HepG2 (cell line): Measurements from ENCODE around the gene NRSN2. TPM values are rescaled to one million over a fixed set of nuclear protein-coding genes. Genes with fewer than 3 reads are reported as not detected.

ENCODE experiments used
- AKAP8 ChIP-seq: sonication (generic); formaldehyde crosslinking; IDR thresholded peaks from 2 replicates; pipeline ENCODE4 v1.5.1; 2020; ENCODE audit warnings: mild to moderate bottlenecking, missing genetic modification reagents
- CREB1 ChIP-seq, 2 experiments: fragments of 450-650 bp in 1 of 2; IDR thresholded peaks; 2 replicates each; pipeline ENCODE4 v1.6.1; 2016 to 2017; ENCODE audit warnings: control low read depth in 1 of 2, mild to moderate bottlenecking in 1 of 2, missing compliant biosample characterization in 1 of 2, missing genetic modification characterization in 1 of 2
- GABPA ChIP-seq, 2 experiments: IDR thresholded peaks; 2 replicates each; pipeline ENCODE4 v1.6.1; 2011 to 2016; ENCODE audit warnings: low read depth in 2 of 2, low read length in 1 of 2, missing biosample characterization in 1 of 2, missing genetic modification characterization in 1 of 2
- MAZ ChIP-seq, 2 experiments: sonication (generic) in 1 of 2; formaldehyde crosslinking in 1 of 2; IDR thresholded peaks; 2 replicates each; pipeline versions ENCODE4 v1.5.0 to v1.6.1; 2012 to 2020; ENCODE audit warnings: low read depth in 2 of 2, mild to moderate bottlenecking in 2 of 2, borderline replicate concordance in 1 of 2, improper control_type of control experiment in 1 of 2, low read length in 1 of 2, missing genetic modification reagents in 1 of 2, moderate library complexity in 1 of 2
- NFKB2 ChIP-seq: sonication (generic); formaldehyde crosslinking; IDR thresholded peaks from 2 replicates; pipeline ENCODE4 v1.4.0; 2020; ENCODE audit warnings: missing genetic modification reagents, borderline replicate concordance
- PREB ChIP-seq: sonication (generic); formaldehyde crosslinking; IDR thresholded peaks from 2 replicates; pipeline ENCODE4 v1.4.0; 2020; ENCODE audit warnings: missing genetic modification reagents
- SOX6 ChIP-seq, 2 experiments: fragments of 450-650 bp in 1 of 2; sonication (generic) in 1 of 2; formaldehyde crosslinking in 1 of 2; IDR thresholded peaks; 2 replicates each; pipeline versions ENCODE4 v1.4.0 to v1.6.1; 2017 to 2020; ENCODE audit warnings: antibody characterized with exemption in 1 of 2, mild to moderate bottlenecking in 1 of 2, missing genetic modification reagents in 1 of 2
- TERF1 ChIP-seq: sonication (generic); formaldehyde crosslinking; IDR thresholded peaks from 2 replicates; pipeline ENCODE4 v1.8.0; 2022; ENCODE audit warnings: mild to moderate bottlenecking, missing genetic modification reagents, moderate library complexity
- TMF1 ChIP-seq: sonication (generic); formaldehyde crosslinking; IDR thresholded peaks from 2 replicates; pipeline ENCODE4 v1.8.1; 2022; ENCODE audit warnings: low read depth, missing genetic modification reagents
- TOE1 ChIP-seq: sonication (generic); formaldehyde crosslinking; IDR thresholded peaks from 2 replicates; pipeline ENCODE4 v1.4.0; 2020; ENCODE audit warnings: mild to moderate bottlenecking, missing genetic modification reagents
- ZBED4 ChIP-seq: sonication (generic); formaldehyde crosslinking; IDR thresholded peaks from 2 replicates; pipeline ENCODE4 v1.4.0; 2020; ENCODE audit warnings: missing genetic modification reagents, borderline replicate concordance
- ZBTB21 ChIP-seq: sonication (generic); formaldehyde crosslinking; IDR thresholded peaks from 2 replicates; pipeline ENCODE4 v1.4.0; 2020; ENCODE audit warnings: missing genetic modification reagents
- ZFP1 ChIP-seq: IDR thresholded peaks from 2 replicates; pipeline ENCODE4 v1.6.1; 2016
- ZMAT5 ChIP-seq: sonication (generic); formaldehyde crosslinking; IDR thresholded peaks from 2 replicates; pipeline ENCODE4 v1.5.0; 2020; ENCODE audit warnings: mild to moderate bottlenecking, low read depth, missing genetic modification reagents, borderline replicate concordance
- ZNF382 ChIP-seq: sonication (generic); formaldehyde crosslinking; IDR thresholded peaks from 2 replicates; pipeline ENCODE4 v1.5.0; 2020; ENCODE audit warnings: missing genetic modification reagents, mild to moderate bottlenecking, borderline replicate concordance
- ZNF460 ChIP-seq: sonication (generic); formaldehyde crosslinking; IDR thresholded peaks from 2 replicates; pipeline ENCODE4 v1.5.1; 2020; ENCODE audit warnings: missing genetic modification reagents, mild to moderate bottlenecking, borderline replicate concordance
- ZNF556 ChIP-seq: sonication (generic); formaldehyde crosslinking; IDR thresholded peaks from 2 replicates; pipeline ENCODE4 v1.4.0; 2020; ENCODE audit warnings: mild to moderate bottlenecking, missing genetic modification reagents, borderline replicate concordance
- ZNF670 ChIP-seq: sonication (generic); formaldehyde crosslinking; IDR thresholded peaks from 2 replicates; pipeline ENCODE4 v1.8.0; 2022; ENCODE audit warnings: mild to moderate bottlenecking, missing genetic modification reagents, borderline replicate concordance
- ZNF713 ChIP-seq: sonication (generic); formaldehyde crosslinking; IDR thresholded peaks from 2 replicates; pipeline ENCODE4 v1.4.0; 2020; ENCODE audit warnings: mild to moderate bottlenecking, missing genetic modification reagents
- ZNF879 ChIP-seq: sonication (generic); formaldehyde crosslinking; IDR thresholded peaks from 2 replicates; pipeline ENCODE4 v1.8.1; 2023; ENCODE audit warnings: missing genetic modification reagents
- polyA plus RNA-seq, 8 experiments: library from polyadenylated mRNA; depleted of rRNA in 3 of 8; stranded (reverse) in 7 of 8; unstranded in 1 of 8; fragments of >200 nt; fragmentation: Illumina TruSeq in 4 of 8; extraction: Trizol in 4 of 8; gene quantifications; 2 replicates each; pipeline versions ENCODE4 v1.2.1 to v1.2.3, GENCODE V29; 2011 to 2016; ENCODE audit warnings: low read depth in 4 of 8, missing spikeins in 1 of 8, mixed read lengths in 1 of 8; ENCODE audit not compliant: insufficient read depth in 1 of 8
- total RNA-seq, 5 experiments: library from RNA; depleted of rRNA; stranded (reverse); fragments of >200 nt; fragmentation: Illumina TruSeq; extraction: Trizol; gene quantifications; 2 replicates each; pipeline ENCODE4 v1.2.3, GENCODE V29; 2016; ENCODE audit warnings: low read depth in 1 of 5

NRSN2 gene
- total and polyA plus RNA-seq, 2 of the 13 experiments (the other 11 are each of a cell fraction or from before 2014, with no cell fraction given): 32.3 to 49.4 TPM

DNA sequence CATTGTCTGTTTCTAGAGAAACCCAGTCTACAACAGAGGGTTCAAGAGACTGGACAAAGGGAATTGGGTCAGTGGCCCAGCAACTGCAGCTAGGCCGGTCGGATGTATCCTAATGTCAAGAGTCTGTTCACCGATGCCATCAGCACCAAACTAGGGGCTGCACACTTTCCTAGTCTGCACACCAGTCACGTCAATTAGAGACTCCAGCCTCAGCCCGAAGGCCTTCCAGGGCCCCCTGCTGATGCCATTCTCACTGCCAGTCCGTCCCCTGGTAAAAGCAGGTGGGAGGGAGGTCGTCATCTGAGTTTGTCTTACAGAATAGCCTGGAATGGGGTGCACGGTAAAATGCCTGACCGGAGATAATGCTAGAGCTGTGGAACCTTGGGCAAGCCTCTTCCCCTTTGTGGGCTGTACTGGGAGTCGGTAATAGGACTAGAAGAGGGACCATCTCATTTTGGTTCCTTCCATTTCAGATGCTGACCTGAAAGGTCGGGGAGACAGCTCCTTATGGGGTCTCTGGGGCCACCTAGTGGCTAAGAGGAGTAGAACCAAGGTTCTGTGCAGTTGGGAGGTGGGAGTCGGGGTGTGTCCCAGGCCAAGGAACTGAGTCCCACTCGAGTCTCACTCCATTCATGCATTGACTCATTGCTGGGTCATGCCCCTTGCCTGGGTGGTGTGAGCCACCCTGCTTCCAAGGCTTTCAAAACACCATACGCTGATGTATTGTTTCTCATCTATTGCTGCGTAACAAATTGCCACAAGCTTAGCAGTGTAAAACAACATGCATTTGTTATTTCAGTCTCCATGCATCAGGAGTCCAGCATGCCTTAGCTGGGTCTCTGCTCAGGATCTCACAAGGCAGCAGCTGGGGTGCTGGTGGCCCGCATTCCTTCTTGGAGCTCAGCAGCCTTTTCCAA, 16.4 kb upstream of the NRSN2 start (continued):
- TF ChIP-seq ZNF460 (no peak), SOX6 (IDR thresholded peaks at IDR 0.05) (no peak), SOX6 (CRISPR knock-in tag; IDR thresholded peaks at IDR 0.05) (peak; percentile 8; the same call in 1 of the 2 replicates), ZBED4 (CRISPR knock-in tag) (no peak), ZNF713 (CRISPR knock-in tag) (0 out of 2 replicates have a peak, but pooled peaks have one; percentile 35), PREB (CRISPR knock-in tag) (no peak), ZNF382 (CRISPR knock-in tag) (no peak), ZNF879 (no peak), MAZ (IDR thresholded peaks at IDR 0.05; ENCODE audit: borderline replicate concordance, low read depth, low read length) (0 out of 2 replicates have a peak, but pooled peaks have one; percentile 38), MAZ (CRISPR knock-in tag; IDR thresholded peaks at IDR 0.05; ENCODE audit: low read depth) (peak; percentile 69), TOE1 (CRISPR knock-in tag) (no peak; the same call in 1 of the 2 replicates), ZFP1 (CRISPR knock-in tag) (0 out of 2 replicates have a peak, but pooled peaks have one; percentile 26), AKAP8 (CRISPR knock-in tag) (peak; percentile 97), GABPA (IDR thresholded peaks at IDR 0.05; ENCODE audit: low read depth, low read length) (no peak), GABPA (CRISPR knock-in tag; IDR thresholded peaks at IDR 0.05; ENCODE audit: low read depth) (no peak), ZMAT5 (no peak), ZNF670 (CRISPR knock-in tag) (no peak), ZNF556 (CRISPR knock-in tag) (peak; percentile 75; the same call in 1 of the 2 replicates), TERF1 (CRISPR knock-in tag) (no peak), TMF1 (CRISPR knock-in tag) (0 out of 2 replicates have a peak, but pooled peaks have one; percentile 23), ZBTB21 (CRISPR knock-in tag) (no peak), CREB1 (IDR thresholded peaks at IDR 0.05) (no peak), CREB1 (CRISPR knock-in tag; IDR thresholded peaks at IDR 0.05) (no peak), NFKB2 (CRISPR knock-in tag) (no peak)
